Measurements from ENCODE around the gene RDM1. TPM values are rescaled to one million over a fixed set of nuclear protein-coding genes. Genes with fewer than 3 reads are reported as not detected.
"Not testable (repeated sequence)": the region's sequence is repeated elsewhere in the genome, so short reads cannot be mapped to it uniquely, and the experiment has no call there.

The RDM1 gene
- total and polyA plus RNA-seq, 5 donors: not detected

DNA sequence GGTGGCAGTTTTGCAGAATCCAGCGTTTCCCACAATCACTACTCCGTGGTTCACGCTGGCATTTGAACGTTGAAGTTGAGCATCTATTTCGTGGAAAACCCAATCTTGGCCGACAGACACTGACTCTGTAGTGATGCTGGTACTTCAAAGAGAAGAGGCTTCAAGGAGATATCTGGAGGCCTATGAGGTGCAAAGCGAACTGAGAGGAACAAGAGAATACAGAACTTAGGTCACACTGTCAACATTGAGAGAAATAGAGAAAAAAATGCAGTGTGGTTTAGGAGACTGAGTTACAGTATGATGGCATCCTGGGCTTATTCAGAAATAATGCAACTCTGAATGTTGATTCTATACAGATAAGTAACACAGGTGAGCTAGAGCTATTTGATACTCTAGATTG, 34.7 kb upstream of the RDM1 start:
- intact Hi-C loops (cut with DNase I): loop anchor here in 3 of 4 donors (5.0 to 10.0 kb wide), 3 partner anchors 182 to 520 kb away; partner anchors contain the start of gene ZNHIT3 (in 1 of the 3)
- H3K9me3 ChIP-seq (ENCODE audit: control insufficient read depth, low read length): no peaks in the 10 kb centered on the region
- 91% methylated on average over 7 of the region's 7 CpGs for WGBS
- no peak for ATAC-seq
- H3K27me3 ChIP-seq (ENCODE audit: control insufficient read depth, insufficient read depth): no peaks in the 10 kb centered on the region
- no peaks in the 10 kb centered on the region for H3K4me1 ChIP-seq (ENCODE audit: control insufficient read depth, insufficient read depth, low read length)
- H3K4me3 ChIP-seq (ENCODE audit: low read length): no peak overlapping the region
- DNase-seq: no peak
- H3K27ac ChIP-seq (ENCODE audit: low read length): no peak overlapping the region

DNA sequence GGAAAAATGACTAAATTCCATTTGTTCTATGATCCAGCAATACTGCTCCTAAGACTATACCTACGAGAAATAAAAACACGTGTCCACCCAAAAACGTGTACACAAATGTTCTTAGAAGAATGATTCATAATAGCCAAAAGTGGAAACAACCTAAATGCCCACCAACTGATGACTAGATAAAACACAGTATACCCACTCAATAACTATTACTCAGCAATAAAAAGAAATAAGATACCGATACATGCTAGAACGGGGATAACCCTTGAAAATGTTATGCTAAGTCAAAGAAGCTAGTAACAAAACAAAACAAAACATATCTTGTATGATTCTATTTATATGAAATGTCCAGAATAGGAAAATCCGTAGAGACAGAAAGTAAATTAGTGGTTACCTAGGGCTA, 33.1 kb upstream of the RDM1 start:
- ATAC-seq: no peak
- intact Hi-C loops (cut with DNase I): loop anchor here in 1 of 4 donors (10.0 kb wide), 1 partner anchor 521 kb away; the partner anchor contains the start of gene ZNHIT3

DNA sequence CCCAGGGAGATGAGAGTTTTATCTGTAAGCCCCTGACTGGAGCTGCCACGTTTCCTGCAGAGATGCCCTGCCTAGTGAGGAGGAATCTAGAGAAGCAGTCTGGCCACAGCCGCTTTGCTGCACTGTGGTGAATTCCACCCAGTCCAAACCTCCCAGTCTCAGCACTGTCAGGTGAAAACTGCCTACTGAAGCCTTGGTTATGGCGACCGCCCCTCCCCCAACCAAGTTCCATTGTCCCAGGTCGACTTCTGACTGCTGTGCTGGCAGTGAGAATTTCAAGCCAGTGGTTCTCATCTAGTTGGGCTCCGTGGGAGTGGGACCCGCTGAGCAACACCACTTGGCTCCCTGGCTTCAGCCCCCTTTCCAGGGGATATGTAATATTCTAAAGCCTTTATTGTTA, 23.1 kb upstream of the RDM1 start:
- Histone ChIP-seq H3K27me3 (ENCODE audit: control insufficient read depth, insufficient read depth) (no peaks in the 10 kb centered on the region), H3K27ac (ENCODE audit: low read length) (no peak overlapping the region), H3K4me1 (ENCODE audit: control insufficient read depth, insufficient read depth, low read length) (no peaks in the 10 kb centered on the region), H3K9me3 (ENCODE audit: control insufficient read depth, low read length) (no peaks in the 10 kb centered on the region), H3K4me3 (ENCODE audit: low read length) (no peak overlapping the region)
- intact Hi-C loops (cut with DNase I): no loop called here
- ATAC-seq (no peak), DNase-seq (no peak)
- WGBS: 53% methylated on average over 7 of the region's 7 CpGs

More for the DNA sequence above, 33.1 kb upstream of the RDM1 start:
- H3K4me3 ChIP-seq (ENCODE audit: low read length): no peak overlapping the region
- no peak for DNase-seq
- 86% methylated on average over 6 of the region's 6 CpGs for WGBS
- H3K4me1 ChIP-seq (ENCODE audit: control insufficient read depth, insufficient read depth, low read length): no peaks in the 10 kb centered on the region
- H3K27me3 ChIP-seq (ENCODE audit: control insufficient read depth, insufficient read depth): no peaks in the 10 kb centered on the region
- no peaks in the 10 kb centered on the region for H3K9me3 ChIP-seq (ENCODE audit: control insufficient read depth, low read length)
- no peak overlapping the region for H3K27ac ChIP-seq (ENCODE audit: low read length)

DNA sequence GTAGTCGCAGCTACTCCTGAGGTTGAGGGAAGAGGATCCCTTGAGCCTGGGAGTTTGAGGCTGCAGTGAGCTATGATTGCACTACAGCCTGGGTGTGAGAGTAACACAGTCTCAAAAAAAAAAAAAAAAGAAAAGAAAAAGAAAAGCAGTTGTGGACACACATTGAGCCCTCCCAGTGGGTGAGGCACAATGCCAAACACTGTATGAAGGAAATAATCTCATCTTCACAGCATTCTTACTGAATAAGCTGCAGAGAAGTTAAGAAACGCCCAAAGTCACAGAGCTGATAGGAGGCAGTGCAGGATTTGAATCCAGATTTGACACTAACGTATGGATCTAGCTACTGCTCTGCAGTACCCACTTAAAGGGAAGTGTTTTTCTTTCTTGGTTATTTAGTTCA, 18.8 kb upstream of the RDM1 start:
- H3K4me1 ChIP-seq (ENCODE audit: control insufficient read depth, insufficient read depth, low read length): no peaks in the 10 kb centered on the region
- WGBS: 57% methylated on average over 3 of the region's 3 CpGs
- H3K4me3 ChIP-seq (ENCODE audit: low read length): no peak overlapping the region
- ATAC-seq: no peak
- H3K9me3 ChIP-seq (ENCODE audit: control insufficient read depth, low read length): no peaks in the 10 kb centered on the region
- no peak for DNase-seq
- intact Hi-C loops (cut with DNase I): no loop called here
- no peaks in the 10 kb centered on the region for H3K27me3 ChIP-seq (ENCODE audit: control insufficient read depth, insufficient read depth)
- H3K27ac ChIP-seq (ENCODE audit: low read length): no peak overlapping the region

DNA sequence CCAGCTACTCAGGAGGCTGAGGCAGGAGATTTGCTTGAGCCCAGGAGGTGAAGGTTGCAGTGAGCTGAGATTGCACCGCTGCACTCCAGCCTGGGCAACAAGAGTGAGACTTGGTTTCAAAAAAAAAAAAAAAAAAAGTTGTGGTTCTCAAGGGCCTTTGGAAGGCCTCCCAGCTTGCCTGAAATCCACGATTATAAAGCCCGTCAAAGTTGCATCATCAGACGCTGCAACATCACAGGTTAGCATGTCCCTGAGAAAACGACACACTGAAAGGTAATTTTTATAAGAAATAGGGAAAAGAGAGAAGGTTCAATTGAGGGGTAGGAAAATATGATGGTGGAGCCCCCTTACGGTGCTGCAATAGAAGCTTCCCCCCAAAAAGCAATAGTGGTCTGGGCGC, 17.5 kb upstream of the RDM1 start:
- H3K27me3 ChIP-seq (ENCODE audit: control insufficient read depth, insufficient read depth): no peaks in the 10 kb centered on the region
- 92% methylated on average over 7 of the region's 7 CpGs for WGBS
- intact Hi-C loops (cut with DNase I): no loop called here
- ATAC-seq: no peak
- no peak overlapping the region for H3K27ac ChIP-seq (ENCODE audit: low read length)
- H3K4me1 ChIP-seq (ENCODE audit: control insufficient read depth, insufficient read depth, low read length): no peaks in the 10 kb centered on the region
- no peak for DNase-seq
- no peak overlapping the region for H3K4me3 ChIP-seq (ENCODE audit: low read length)
- H3K9me3 ChIP-seq (ENCODE audit: control insufficient read depth, low read length): no peaks in the 10 kb centered on the region

- Histone ChIP-seq H3K4me1 (ENCODE audit: control insufficient read depth, insufficient read depth, low read length) (no peaks in the 10 kb centered on the region), H3K27me3 (ENCODE audit: control insufficient read depth, insufficient read depth) (no peaks in the 10 kb centered on the region), H3K9me3 (ENCODE audit: control insufficient read depth, low read length) (no peaks in the 10 kb centered on the region), H3K27ac (ENCODE audit: low read length) (no peak overlapping the region), H3K4me3 (ENCODE audit: low read length) (no peak overlapping the region)
- intact Hi-C loops (cut with DNase I): no loop called here
- DNase-seq (peak; percentile 17 to 64 (median 64)), ATAC-seq (peak; percentile 61 to 74)
- 26% methylated on average over 12 of the region's 12 CpGs for WGBS
Measured at GRCh38 chr17:35947156-35947585, 16.6 kb upstream of the RDM1 start.

- ATAC-seq (no peak), DNase-seq (no peak)
- intact Hi-C loops (cut with DNase I): no loop called here
- 77% methylated on average over 4 of the region's 4 CpGs for WGBS
- Histone ChIP-seq H3K27me3 (ENCODE audit: control insufficient read depth, insufficient read depth) (no peaks in the 10 kb centered on the region), H3K4me1 (ENCODE audit: control insufficient read depth, insufficient read depth, low read length) (no peaks in the 10 kb centered on the region), H3K27ac (ENCODE audit: low read length) (no peak overlapping the region), H3K4me3 (ENCODE audit: low read length) (no peak overlapping the region), H3K9me3 (ENCODE audit: control insufficient read depth, low read length) (no peaks in the 10 kb centered on the region)
Measured at GRCh38 chr17:35944151-35944550, 13.6 kb upstream of the RDM1 start.

- H3K9me3 ChIP-seq (ENCODE audit: control insufficient read depth, low read length): no peaks in the 10 kb centered on the region
- H3K4me1 ChIP-seq (ENCODE audit: control insufficient read depth, insufficient read depth, low read length): no peaks in the 10 kb centered on the region
- DNase-seq (no peak), ATAC-seq (no peak)
- H3K27ac ChIP-seq (ENCODE audit: low read length): no peak within 1 kb of the TSS
- no peaks in the 10 kb centered on the region for H3K27me3 ChIP-seq (ENCODE audit: control insufficient read depth, insufficient read depth)
- H3K4me3 ChIP-seq (ENCODE audit: low read length): no peak within 1 kb of the TSS
- 79% methylated on average over 2 of the region's 2 CpGs for WGBS
- intact Hi-C loops (cut with DNase I): no loop called here
Measured at GRCh38 chr17:35943537-35943936, 13.0 kb upstream of the RDM1 start, which contains the start of gene LYZL6. TSS of gene LYZL6 (minus strand) at chr17:35943713. CDS start at chr17:35939356, 4,357 bp downstream.

- H3K4me1 ChIP-seq (ENCODE audit: control insufficient read depth, insufficient read depth, low read length): no peaks in the 10 kb centered on the region
- DNase-seq (no peak), ATAC-seq (no peak)
- no peak overlapping the region for H3K27ac ChIP-seq (ENCODE audit: low read length)
- intact Hi-C loops (cut with DNase I): no loop called here
- no peaks in the 10 kb centered on the region for H3K9me3 ChIP-seq (ENCODE audit: control insufficient read depth, low read length)
- WGBS: 40% methylated on average over 9 of the region's 9 CpGs
- no peaks in the 10 kb centered on the region for H3K27me3 ChIP-seq (ENCODE audit: control insufficient read depth, insufficient read depth)
- no peak overlapping the region for H3K4me3 ChIP-seq (ENCODE audit: low read length)
Measured at GRCh38 chr17:35942588-35943186, 12.1 kb upstream of the RDM1 start.

DNA sequence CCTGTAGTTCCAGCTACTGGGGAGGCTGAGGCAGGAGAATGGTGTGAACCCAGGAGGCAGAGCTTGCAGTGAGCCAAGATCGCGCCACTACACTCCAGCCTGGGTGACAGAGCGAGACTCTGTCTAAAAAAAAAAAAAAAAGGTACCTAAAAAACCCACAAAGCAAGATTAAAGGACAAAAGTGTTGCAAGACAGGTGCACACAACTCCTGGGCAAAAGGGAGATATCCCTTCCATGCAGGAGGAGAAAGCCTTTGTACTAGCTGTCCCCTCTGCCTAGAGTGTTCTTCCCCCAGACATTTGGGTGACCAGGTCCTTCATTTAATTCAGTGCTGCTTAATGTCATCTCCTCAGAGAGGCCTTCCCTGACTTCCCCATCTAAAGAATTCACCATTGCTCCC, 7.9 kb upstream of the RDM1 start:
- ATAC-seq; H3K27me3 ChIP-seq (ENCODE audit: control insufficient read depth, insufficient read depth); H3K4me3 ChIP-seq (ENCODE audit: low read length); intact Hi-C loops (cut with DNase I); H3K9me3 ChIP-seq (ENCODE audit: control insufficient read depth, low read length); H3K4me1 ChIP-seq (ENCODE audit: control insufficient read depth, insufficient read depth, low read length); DNase-seq; H3K27ac ChIP-seq (ENCODE audit: low read length): not testable (repeated sequence)
- WGBS: 91% methylated on average over 3 of the region's 3 CpGs

GRCh38 chr17:35936063-35936462, 5.5 kb upstream of the RDM1 start:
- no peak for ATAC-seq
- Histone ChIP-seq H3K27me3 (ENCODE audit: control insufficient read depth, insufficient read depth) (no peaks in the 10 kb centered on the region), H3K27ac (ENCODE audit: low read length) (no peak overlapping the region), H3K4me3 (ENCODE audit: low read length) (no peak overlapping the region), H3K9me3 (ENCODE audit: control insufficient read depth, low read length) (no peaks in the 10 kb centered on the region), H3K4me1 (ENCODE audit: control insufficient read depth, insufficient read depth, low read length) (peaks cover 3% of the 10 kb centered on the region)
- intact Hi-C loops (cut with DNase I): no loop called here
- DNase-seq: no peak
- 92% methylated on average over 5 of the region's 5 CpGs for WGBS

DNA sequence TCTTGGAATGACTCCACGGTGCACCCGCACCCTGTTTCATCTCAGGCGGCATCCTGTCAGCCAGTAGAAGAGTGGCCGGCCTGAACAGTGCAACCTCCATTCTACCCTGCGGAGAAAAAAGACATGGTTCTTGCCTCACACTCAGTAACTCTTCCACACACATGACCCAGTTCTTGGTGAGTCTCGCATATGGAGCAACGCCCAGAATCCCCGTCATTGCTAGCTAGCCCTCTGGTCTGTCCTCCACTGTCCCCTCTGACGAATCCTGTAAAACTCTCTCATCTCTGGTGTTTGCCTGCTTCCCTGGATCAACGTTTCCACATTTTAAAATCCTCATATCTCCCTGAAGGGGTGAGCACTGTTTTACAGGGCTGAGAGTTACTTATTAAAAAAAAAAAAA, 4.2 kb upstream of the RDM1 start:
- no peak for ATAC-seq
- WGBS: 76% methylated on average over 10 of the region's 10 CpGs
- DNase-seq: peak; percentile 64 to 69 (median 67)
- no peak overlapping the region for H3K4me3 ChIP-seq (ENCODE audit: low read length)
- intact Hi-C loops (cut with DNase I): no loop called here
- H3K9me3 ChIP-seq (ENCODE audit: control insufficient read depth, low read length): no peaks in the 10 kb centered on the region
- H3K27ac ChIP-seq (ENCODE audit: low read length): no peak overlapping the region
- no peaks in the 10 kb centered on the region for H3K27me3 ChIP-seq (ENCODE audit: control insufficient read depth, insufficient read depth)
- H3K4me1 ChIP-seq (ENCODE audit: control insufficient read depth, insufficient read depth, low read length): peaks cover 3% of the 10 kb centered on the region

Data from right cardiac atrium (tissue), 5 donors.